Ishikawa (cell line): ENCODE measurements around the gene KBTBD13.

Source experiments
- CEBPB ChIP-seq: IDR thresholded peaks from 2 replicates; pipeline ENCODE4 v1.6.1; 2012
- CREB1 ChIP-seq: IDR thresholded peaks from 2 replicates; pipeline ENCODE4 v1.6.1; 2012; ENCODE audit warnings: low read depth
- MAX ChIP-seq: IDR thresholded peaks from 2 replicates; pipeline ENCODE4 v1.6.1; 2012
- NFIC ChIP-seq: IDR thresholded peaks from 2 replicates; pipeline ENCODE4 v1.6.1; 2012
- RAD21 ChIP-seq: IDR thresholded peaks from 2 replicates; pipeline ENCODE4 v1.6.1; 2012; ENCODE audit warnings: low read depth
- REST ChIP-seq: IDR thresholded peaks from 2 replicates; pipeline ENCODE4 v1.6.1; 2012; ENCODE audit warnings: low read depth, mild to moderate bottlenecking
- TAF1 ChIP-seq: IDR thresholded peaks from 2 replicates; pipeline ENCODE4 v1.6.1; 2012; ENCODE audit warnings: low read depth, mild to moderate bottlenecking
- TEAD4 ChIP-seq: IDR thresholded peaks from 2 replicates; pipeline ENCODE4 v1.6.1; 2012

- TF ChIP-seq NFIC (no peak), RAD21 (no peak), MAX (no peak), CREB1 (no peak), REST (no peak), CEBPB (no peak), TAF1 (no peak), TEAD4 (no peak)
Observed at GRCh38 chr15:65042776-65043327, 33.7 kb upstream of the KBTBD13 start.
